Measurements from ENCODE around the gene KIF12. TPM values are rescaled to one million over a fixed set of nuclear protein-coding genes. Genes with fewer than 3 reads are reported as not detected.
A peak's percentile ranks its signal among the peaks of the same experiment; 100 is the strongest.

Gene KIF12
- 1 to 10 TPM; 4.7 to 4.8 TPM for total RNA-seq
- polyA plus RNA-seq, result 1 to 10 TPM in 1 of 2 donors, under 1 TPM in 1; 0.47 to 6.7 TPM
- long read RNA-seq, donor 1, partial matches to known transcripts, result 0 of 2 reads
- long read RNA-seq, donor 1, other reads (novel, unspliced or antisense), result 0 of 2 reads
- long read RNA-seq, donor 2, partial matches to known transcripts, result 0 of 1 reads
- long read RNA-seq, donor 2, other reads (novel, unspliced or antisense), result 0 of 1 reads
- long read RNA-seq, donor 3, result 0 reads
- long read RNA-seq, donor 4, result 0 reads
- long read RNA-seq, donor 5, partial matches to known transcripts, result 0 of 2 reads
- long read RNA-seq, donor 5, other reads (novel, unspliced or antisense), result 0 of 2 reads

GRCh38 chr9:114098936-114099668, at the start of gene KIF12:
Gene KIF12 (minus strand): TSS chr9:114099292. CDS start chr9:114099276, 16 bp downstream.
- Histone ChIP-seq H3K36me3 (ENCODE audit: control insufficient read depth in 4 of 4, insufficient read depth in 4 of 4, low read length in 4 of 4) (no peaks in the 10 kb centered on the region), H3K27me3 (ENCODE audit: control insufficient read depth in 3 of 3, insufficient read depth in 3 of 3, low read length in 2 of 3) (peaks cover 0 to 4% (median 4%) of the 10 kb centered on the region in 3 donors), H3K9me3 (ENCODE audit: control insufficient read depth in 4 of 4, insufficient read depth in 3 of 4, low read length in 3 of 4) (peaks cover 0 to 2% (median 0%) of the 10 kb centered on the region in 4 donors), H3K4me1 (ENCODE audit: control insufficient read depth in 5 of 5, insufficient read depth in 5 of 5, low read length in 5 of 5) (peaks cover 0 to 13% (median 4%) of the 10 kb centered on the region in 5 donors), H3K4me3 (peak within 1 kb of the TSS; percentile 22), H3K9ac (ENCODE audit: insufficient read depth in 1 of 2, low read length in 2 of 2) (no peak within 1 kb of the TSS), H3K27ac (ENCODE audit: low read depth in 1 of 2, low read length in 1 of 2) (no peak within 1 kb of the TSS)
- TF ChIP-seq CTCF (IDR thresholded peaks at IDR 0.05; ENCODE audit: control extremely low read depth, extremely low read depth), result no peak
- WGBS, 2 donors, result 32 to 45% methylated on average over 32 of the region's 32 CpGs
- ATAC-seq (ENCODE audit: insufficient read depth, low FRiP score) (no peak), DNase-seq (peak; percentile 71 to 86 (median 76))

- no peaks in the 10 kb centered on the region for H3K9me3 ChIP-seq (ENCODE audit: control insufficient read depth in 4 of 4, insufficient read depth in 3 of 4, low read length in 3 of 4)
- H3K9ac ChIP-seq (ENCODE audit: insufficient read depth in 1 of 2, low read length in 2 of 2), result no peak overlapping the region
- DNase-seq (no peak), ATAC-seq (ENCODE audit: insufficient read depth, low FRiP score) (no peak)
- no peak overlapping the region for H3K27ac ChIP-seq (ENCODE audit: low read depth in 1 of 2, low read length in 1 of 2)
- WGBS, 2 donors, result 86 to 88% methylated on average over 6 of the region's 6 CpGs
- H3K4me3 ChIP-seq, result no peak overlapping the region
- no peaks in the 10 kb centered on the region for H3K27me3 ChIP-seq (ENCODE audit: control insufficient read depth in 3 of 3, insufficient read depth in 3 of 3, low read length in 2 of 3)
- H3K4me1 ChIP-seq (ENCODE audit: control insufficient read depth in 5 of 5, insufficient read depth in 5 of 5, low read length in 5 of 5), result peaks cover 0 to 7% (median 5%) of the 10 kb centered on the region in 5 donors
- no peaks in the 10 kb centered on the region for H3K36me3 ChIP-seq (ENCODE audit: control insufficient read depth in 4 of 4, insufficient read depth in 4 of 4, low read length in 4 of 4)
- no peak for TF ChIP-seq CTCF (IDR thresholded peaks at IDR 0.05; ENCODE audit: control extremely low read depth, extremely low read depth)
These were observed 47.6 kb upstream of the KIF12 start for GRCh38 chr9:114146735-114147134.

GRCh38 chr9:114143234-114143633, 44.1 kb upstream of the KIF12 start:
- Histone ChIP-seq H3K4me1 (ENCODE audit: control insufficient read depth in 5 of 5, insufficient read depth in 5 of 5, low read length in 5 of 5) (peaks cover 9 to 25% (median 14%) of the 10 kb centered on the region in 5 donors), H3K4me3 (no peak overlapping the region), H3K36me3 (ENCODE audit: control insufficient read depth in 4 of 4, insufficient read depth in 4 of 4, low read length in 4 of 4) (no peaks in the 10 kb centered on the region), H3K9ac (ENCODE audit: insufficient read depth in 1 of 2, low read length in 2 of 2) (no peak overlapping the region), H3K9me3 (ENCODE audit: control insufficient read depth in 4 of 4, insufficient read depth in 3 of 4, low read length in 3 of 4) (no peaks in the 10 kb centered on the region), H3K27me3 (ENCODE audit: control insufficient read depth in 3 of 3, insufficient read depth in 3 of 3, low read length in 2 of 3) (no peaks in the 10 kb centered on the region), H3K27ac (ENCODE audit: low read depth in 1 of 2, low read length in 1 of 2) (no peak overlapping the region)
- no peak for TF ChIP-seq CTCF (IDR thresholded peaks at IDR 0.05; ENCODE audit: control extremely low read depth, extremely low read depth)
- WGBS, 2 donors, result 93% methylated on average over 5 of the region's 5 CpGs
- no peak for DNase-seq
- no peak for ATAC-seq (ENCODE audit: insufficient read depth, low FRiP score)
